Keratinocyte (primary cell): ENCODE results near the gene ACVR1B. TPM values are rescaled to one million over a fixed set of nuclear protein-coding genes. Genes with fewer than 3 reads are reported as not detected.

Source experiments
- DNase-seq: peaks from one replicate; pipeline ENCODE4 v3.0.0-alpha.2; 2011; ENCODE audit warnings: low read depth, missing footprints, low spot score
- FAIRE-seq: peaks from 2 replicates; lab custom pipeline; 2011; peaks lifted over from hg19 to GRCh38; lab: Jason Lieb, UNC
- H2AFZ ChIP-seq: 2 replicates; pipeline ENCODE4 v1.6.0; 2012; ENCODE audit warnings: low read length, control low read depth, inconsistent platforms; ENCODE audit not compliant: control insufficient read depth
- H3K27ac ChIP-seq: 2 replicates; pipeline ENCODE4 v1.5.1; 2011; ENCODE audit warnings: low read length; ENCODE audit not compliant: control insufficient read depth, insufficient read depth
- H3K27me3 ChIP-seq: 3 replicates; pipeline ENCODE4 v1.6.0; 2011; ENCODE audit warnings: low read length; ENCODE audit not compliant: control insufficient read depth, insufficient read depth; ENCODE audit errors: extremely low read depth
- H3K36me3 ChIP-seq, 2 experiments: 2 replicates in 1 of 2; 3 replicates in 1 of 2; pipeline ENCODE4 v1.5.1; 2011; ENCODE audit warnings: low read length in 2 of 2, mild to moderate bottlenecking in 1 of 2; ENCODE audit not compliant: control insufficient read depth in 2 of 2, insufficient read depth in 2 of 2; ENCODE audit errors: extremely low read depth in 1 of 2
- H3K4me1 ChIP-seq: 3 replicates; pipeline ENCODE4 v1.5.1; 2011; ENCODE audit warnings: low read length; ENCODE audit not compliant: control insufficient read depth, insufficient read depth; ENCODE audit errors: extremely low read depth
- H3K4me2 ChIP-seq: 3 replicates; pipeline ENCODE4 v1.6.0; 2011; ENCODE audit warnings: low read depth, low read length; ENCODE audit not compliant: control insufficient read depth, insufficient read depth; ENCODE audit errors: extremely low read depth
- H3K4me3 ChIP-seq, 3 experiments: fragments of 200-600 bp in 1 of 3; sonication (generic) in 1 of 3; 2 replicates in 2 of 3; 3 replicates in 1 of 3; pipeline ENCODE4 v1.5.1; 2011 to 2016; ENCODE audit warnings: low read length in 3 of 3, mild to moderate bottlenecking in 3 of 3, control low read depth in 2 of 3, inconsistent platforms in 1 of 3, low read depth in 1 of 3, mixed read lengths in 1 of 3, mixed run types in 1 of 3, moderate library complexity in 1 of 3; ENCODE audit not compliant: control insufficient read depth in 2 of 3, insufficient read depth in 2 of 3; ENCODE audit errors: extremely low read depth in 1 of 3
- H3K79me2 ChIP-seq: 2 replicates; pipeline ENCODE4 v1.6.0; 2012; ENCODE audit warnings: low read length; ENCODE audit not compliant: control insufficient read depth, insufficient read depth
- H3K9ac ChIP-seq: 3 replicates; pipeline ENCODE4 v1.6.0; 2011; ENCODE audit warnings: low read length; ENCODE audit not compliant: control insufficient read depth, insufficient read depth; ENCODE audit errors: extremely low read depth
- H3K9me1 ChIP-seq: 3 replicates; pipeline ENCODE4 v1.6.0; 2011; ENCODE audit warnings: low read length; ENCODE audit not compliant: control insufficient read depth, insufficient read depth; ENCODE audit errors: extremely low read depth
- H3K9me3 ChIP-seq: 2 replicates; pipeline ENCODE4 v1.5.1; 2012; ENCODE audit warnings: low read depth, low read length; ENCODE audit not compliant: control insufficient read depth
- H4K20me1 ChIP-seq: 3 replicates; pipeline ENCODE4 v1.6.0; 2011; ENCODE audit warnings: low read length; ENCODE audit not compliant: control insufficient read depth, insufficient read depth; ENCODE audit errors: extremely low read depth
- EZH2 ChIP-seq: IDR thresholded peaks from one replicate; pipeline ENCODE4 v1.6.1; 2012; ENCODE audit warnings: inconsistent platforms, mild to moderate bottlenecking, low read length, moderate library complexity
- dilution Hi-C: fragments of 300-500 bp; cut with MboI; formaldehyde crosslinking; loops from one replicate; pipeline ENCODE4 v1.7.0; 2020; ENCODE audit warnings: low sequenced_read_pairs; ENCODE audit not compliant: extremely low pct_ligation_motif_present
- polyA plus RNA-seq, 5 experiments: library from polyadenylated mRNA; depleted of rRNA in 3 of 5; stranded (reverse) in 3 of 5; stranded (forward) in 1 of 5; unstranded in 1 of 5; fragments of >200 nt; gene quantifications; 1 replicate in 1 of 5; 2 replicates in 3 of 5; 3 replicates in 1 of 5; pipeline versions ENCODE4 v1.2.1 to v1.2.3, GENCODE V29; 2011 to 2012; ENCODE audit warnings: missing spikeins in 2 of 5, low read depth in 1 of 5, low replicate concordance in 1 of 5
- TF ChIP-seq, protein P1 (sequence below), 3 experiments: IDR thresholded peaks in 1 of 3; conservative IDR thresholded peaks in 1 of 3; optimal IDR thresholded peaks in 1 of 3; 2 replicates in 2 of 3; 3 replicates in 1 of 3; pipeline versions ENCODE3 to v1.5.1; 2011; ENCODE audit warnings: low read length in 3 of 3, mild to moderate bottlenecking in 3 of 3, moderate library complexity in 2 of 3, control low read depth in 1 of 3, inconsistent platforms in 1 of 3; ENCODE audit not compliant: insufficient read depth in 2 of 3; ENCODE audit errors: extremely low read depth in 1 of 3

The ACVR1B gene
- polyA plus RNA-seq, 1 donor (not counting 4 experiments of a cell fraction or from before 2014, with no cell fraction given): 12.7 TPM

GRCh38 chr12:51950682-51951198 lies 759 bp upstream of the ACVR1B start:
- Histone ChIP-seq H3K79me2 (peaks cover 34% of the 10 kb centered on the region), H3K4me1 (peaks cover 28% of the 10 kb centered on the region), H3K27me3 (no peaks in the 10 kb centered on the region), H3K36me3 (no peaks in the 10 kb centered on the region), H3K27ac (no peak overlapping the region), H3K4me2 (peak overlapping the region; percentile 93), H3K9me3 (no peaks in the 10 kb centered on the region), H4K20me1 (peaks cover 3% of the 10 kb centered on the region), H3K9me1 (no peaks in the 10 kb centered on the region), H3K9ac (peak overlapping the region; percentile 75), H2AFZ (peak overlapping the region; percentile 94), H3K4me3 (peak overlapping the region; percentile 41 to 79 (median 70))
- TF ChIP-seq, protein P1, sequence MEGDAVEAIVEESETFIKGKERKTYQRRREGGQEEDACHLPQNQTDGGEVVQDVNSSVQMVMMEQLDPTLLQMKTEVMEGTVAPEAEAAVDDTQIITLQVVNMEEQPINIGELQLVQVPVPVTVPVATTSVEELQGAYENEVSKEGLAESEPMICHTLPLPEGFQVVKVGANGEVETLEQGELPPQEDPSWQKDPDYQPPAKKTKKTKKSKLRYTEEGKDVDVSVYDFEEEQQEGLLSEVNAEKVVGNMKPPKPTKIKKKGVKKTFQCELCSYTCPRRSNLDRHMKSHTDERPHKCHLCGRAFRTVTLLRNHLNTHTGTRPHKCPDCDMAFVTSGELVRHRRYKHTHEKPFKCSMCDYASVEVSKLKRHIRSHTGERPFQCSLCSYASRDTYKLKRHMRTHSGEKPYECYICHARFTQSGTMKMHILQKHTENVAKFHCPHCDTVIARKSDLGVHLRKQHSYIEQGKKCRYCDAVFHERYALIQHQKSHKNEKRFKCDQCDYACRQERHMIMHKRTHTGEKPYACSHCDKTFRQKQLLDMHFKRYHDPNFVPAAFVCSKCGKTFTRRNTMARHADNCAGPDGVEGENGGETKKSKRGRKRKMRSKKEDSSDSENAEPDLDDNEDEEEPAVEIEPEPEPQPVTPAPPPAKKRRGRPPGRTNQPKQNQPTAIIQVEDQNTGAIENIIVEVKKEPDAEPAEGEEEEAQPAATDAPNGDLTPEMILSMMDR (optimal IDR thresholded peaks at IDR 0.05 in 1 of 3, IDR thresholded peaks at IDR 0.05 in 1 of 3, conservative IDR thresholded peaks at IDR 0.05 in 1 of 3; ENCODE audit: extremely low read depth in 1 of 3, insufficient read depth in 2 of 3, low read length in 3 of 3): no peak
- TF ChIP-seq EZH2: no peak
- dilution Hi-C loops: no loop called here
- FAIRE-seq (no peak), DNase-seq (no peak)

DNA sequence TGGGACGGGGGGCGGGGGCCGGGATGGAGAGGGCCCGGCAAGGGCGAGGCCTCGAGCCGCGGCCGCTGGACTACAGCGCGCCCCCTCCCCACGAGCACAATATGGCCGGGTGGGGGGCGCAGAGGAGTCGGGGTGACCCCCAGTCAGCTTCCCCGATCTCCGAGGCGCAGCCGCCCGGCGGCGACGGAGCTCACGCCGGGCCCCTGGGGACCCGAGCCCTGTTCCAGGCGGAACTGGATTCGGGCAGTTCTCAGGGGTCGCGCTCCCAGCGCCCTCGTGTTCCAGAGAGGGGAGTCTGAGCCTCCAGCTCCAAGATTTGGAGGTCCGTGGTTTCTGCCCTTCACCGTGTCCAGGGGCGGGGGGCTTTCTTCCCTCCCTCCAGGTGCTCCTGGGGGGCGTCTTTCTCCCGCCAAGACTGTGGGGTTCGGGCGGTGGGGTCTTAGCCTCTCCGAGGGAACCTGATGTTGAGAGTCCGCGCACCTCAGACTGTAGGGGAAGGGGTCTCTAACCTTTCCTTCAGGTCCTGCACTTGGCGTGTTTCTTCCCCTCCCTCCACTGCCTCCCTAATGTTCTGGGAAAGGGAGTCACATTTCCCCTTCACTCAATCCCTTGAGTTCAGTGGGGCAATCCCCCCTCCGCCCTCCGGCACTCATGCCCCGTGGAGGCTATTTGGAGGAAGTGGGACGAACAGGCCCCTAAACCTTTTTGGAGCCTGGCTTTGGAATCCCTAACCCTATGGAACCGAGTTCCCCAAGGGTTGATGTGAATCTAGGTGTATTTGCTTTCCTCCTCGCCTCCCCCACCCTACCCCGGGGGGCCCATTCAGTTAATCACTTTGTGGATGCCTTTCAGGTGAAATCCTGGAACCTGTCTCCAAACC lies 584 bp downstream of the ACVR1B start:
- Histone ChIP-seq H3K36me3 (no peaks in the 10 kb centered on the region), H2AFZ (peak overlapping the region; percentile 17), H3K4me2 (peak overlapping the region; percentile 94), H3K9me3 (no peaks in the 10 kb centered on the region), H3K9me1 (no peaks in the 10 kb centered on the region), H3K79me2 (peaks cover 47% of the 10 kb centered on the region), H3K4me3 (peak overlapping the region; percentile 80 to 87 (median 81)), H3K4me1 (peaks cover 28% of the 10 kb centered on the region), H3K9ac (peak overlapping the region; percentile 92), H3K27ac (peak overlapping the region; percentile 78), H3K27me3 (no peaks in the 10 kb centered on the region), H4K20me1 (peaks cover 3% of the 10 kb centered on the region)
- TF ChIP-seq, protein P1 (optimal IDR thresholded peaks at IDR 0.05 in 1 of 3, IDR thresholded peaks at IDR 0.05 in 1 of 3, conservative IDR thresholded peaks at IDR 0.05 in 1 of 3; ENCODE audit: extremely low read depth in 1 of 3, insufficient read depth in 2 of 3, low read length in 3 of 3): no peak
- TF ChIP-seq EZH2: no peak
- dilution Hi-C loops: no loop called here
- no peak for DNase-seq
- FAIRE-seq: no peak
